NCI-H128 (cell line): Measurements from ENCODE around the gene CCDC194.

Experiments
- DNase-seq: peaks from one replicate; lab custom pipeline; 2025; ENCODE audit not compliant: unreplicated experiment; lab: John Stamatoyannopoulos, UW

CCDC194 gene

GRCh38 chr19:17393914-17394313 lies at the start of gene CCDC194:
TSS of gene CCDC194 (minus strand) at chr19:17394196. CDS start at chr19:17394158, 38 bp downstream.
- no peak for DNase-seq

GRCh38 chr19:17441241-17442021 lies 47.4 kb upstream of the CCDC194 start:
- DNase-seq, result no peak

GRCh38 chr19:17436874-17437267 lies 42.9 kb upstream of the CCDC194 start:
- no peak for DNase-seq

GRCh38 chr19:17436094-17436873 lies 42.3 kb upstream of the CCDC194 start:
- no peak for DNase-seq

GRCh38 chr19:17435218-17435617 lies 41.2 kb upstream of the CCDC194 start:
- no peak for DNase-seq

- DNase-seq, result no peak
These were observed 37.4 kb upstream of the CCDC194 start for GRCh38 chr19:17431417-17431816.

- DNase-seq, result no peak
These were observed 35.7 kb upstream of the CCDC194 start for GRCh38 chr19:17429641-17430113.

- no peak for DNase-seq
These were observed 30.9 kb upstream of the CCDC194 start for GRCh38 chr19:17424743-17425365.

- DNase-seq, result no peak
These were observed 29.6 kb upstream of the CCDC194 start for GRCh38 chr19:17423429-17424208.

GRCh38 chr19:17421942-17422341 lies 27.9 kb upstream of the CCDC194 start:
- no peak for DNase-seq

- no peak for DNase-seq
These were observed 26.5 kb upstream of the CCDC194 start for GRCh38 chr19:17420475-17420924.

- DNase-seq, result peak; percentile 94
These were observed 25.9 kb upstream of the CCDC194 start, which contains the start of gene MVB12A for GRCh38 chr19:17419621-17420474. TSS of gene MVB12A (plus strand) at chr19:17420047. CDS start at chr19:17420136, 89 bp downstream.

GRCh38 chr19:17419154-17419620 lies 25.2 kb upstream of the CCDC194 start:
- no peak for DNase-seq

- no peak for DNase-seq
These were observed 24.7 kb upstream of the CCDC194 start for GRCh38 chr19:17418710-17419109.

GRCh38 chr19:17415121-17415520 lies 21.1 kb upstream of the CCDC194 start:
- DNase-seq, result no peak

- DNase-seq, result no peak
These were observed 20.1 kb upstream of the CCDC194 start for GRCh38 chr19:17414097-17414496.

- DNase-seq, result no peak
These were observed 17.8 kb upstream of the CCDC194 start for GRCh38 chr19:17411801-17412200.

GRCh38 chr19:17409990-17410389 lies 16.0 kb upstream of the CCDC194 start:
- DNase-seq, result no peak

- no peak for DNase-seq
These were observed 12.8 kb upstream of the CCDC194 start for GRCh38 chr19:17406887-17407196.
